SK-N-SH (cell line): ENCODE results near the gene NR6A1. TPM values are rescaled to one million over a fixed set of nuclear protein-coding genes. Genes with fewer than 3 reads are reported as not detected.

Experiments
- CTCF ChIA-PET: fragments of 300-600, 350-600 bp; formaldehyde crosslinking; extraction: SDS; loops from one replicate; lab custom pipeline; 2021; lab: Yijun Ruan, JAX
- POLR2A ChIA-PET: fragments of 350-600 bp; sonication (Branson Sonifier 250); formaldehyde crosslinking; extraction: SDS; loops from one replicate; lab custom pipeline; 2020; ENCODE audit warnings: antibody characterized with exemption, inconsistent platforms; lab: Yijun Ruan, JAX
- DNase-seq: peaks from one replicate; pipeline ENCODE4 v3.0.0; 2012
- H2AFZ ChIP-seq: fragments of 200-600 bp; sonication (generic); 2 replicates; pipeline ENCODE4 v1.8.1; 2016; ENCODE audit warnings: antibody characterized with exemption, mild to moderate bottlenecking, low read depth
- H3F3A ChIP-seq: fragments of 200-600 bp; sonication (generic); replicated peaks from 2 replicates; pipeline ENCODE3; 2016; ENCODE audit warnings: antibody characterized with exemption, mild to moderate bottlenecking; ENCODE audit not compliant: insufficient read depth
- H3K27ac ChIP-seq, 2 experiments: fragments of 200-500 bp in 1 of 2; fragments of 200-600 bp in 1 of 2; sonication (Bioruptor generic) in 1 of 2; sonication (generic), shearing (Covaris generic) in 1 of 2; 2 replicates each; pipeline versions ENCODE4 v1.5.1 to v1.6.1; 2014 to 2016; ENCODE audit warnings: low read depth in 2 of 2, inconsistent platforms in 1 of 2, low read length in 1 of 2, mild to moderate bottlenecking in 1 of 2, mixed read lengths in 1 of 2
- H3K27me3 ChIP-seq: fragments of 200-600 bp; sonication (generic), shearing (Covaris generic); 2 replicates; pipeline ENCODE4 v1.6.1; 2016; ENCODE audit warnings: mixed run types; ENCODE audit not compliant: insufficient read depth
- H3K36me3 ChIP-seq, 2 experiments: fragments of 200-500 bp in 1 of 2; fragments of 200-600 bp in 1 of 2; sonication (Bioruptor generic) in 1 of 2; sonication (generic) in 1 of 2; replicated peaks in 1 of 2; 2 replicates each; pipeline versions ENCODE3 to v1.5.1; 2014 to 2016; ENCODE audit warnings: low read length in 1 of 2, mild to moderate bottlenecking in 1 of 2; ENCODE audit not compliant: insufficient read depth in 2 of 2, control insufficient read depth in 1 of 2
- H3K4me1 ChIP-seq, 2 experiments: fragments of 200-500 bp in 1 of 2; fragments of 200-600 bp in 1 of 2; sonication (Bioruptor generic) in 1 of 2; sonication (generic), shearing (Covaris generic) in 1 of 2; 2 replicates each; pipeline versions ENCODE4 v1.5.1 to v1.6.1; 2014 to 2016; ENCODE audit warnings: low read depth in 1 of 2, low read length in 1 of 2, mixed run types in 1 of 2; ENCODE audit not compliant: insufficient read depth in 2 of 2, control insufficient read depth in 1 of 2
- H3K4me2 ChIP-seq: fragments of 200-600 bp; sonication (generic), shearing (Covaris generic); 2 replicates; pipeline ENCODE4 v1.6.1; 2017; ENCODE audit warnings: mixed run types
- H3K4me3 ChIP-seq, 2 experiments: fragments of 200-500 bp in 1 of 2; fragments of 200-600 bp in 1 of 2; sonication (Bioruptor generic) in 1 of 2; sonication (generic), shearing (Covaris generic) in 1 of 2; 2 replicates each; pipeline versions ENCODE4 v1.5.1 to v1.8.1; 2014 to 2016; ENCODE audit warnings: low read depth in 2 of 2, inconsistent platforms in 1 of 2, low read length in 1 of 2, mild to moderate bottlenecking in 1 of 2, mixed read lengths in 1 of 2, moderate library complexity in 1 of 2
- H3K79me2 ChIP-seq: fragments of 200-600 bp; sonication (generic); 2 replicates; pipeline ENCODE4 v1.8.1; 2017; ENCODE audit warnings: mild to moderate bottlenecking; ENCODE audit not compliant: insufficient read depth
- H3K9ac ChIP-seq: fragments of 200-600 bp; sonication (generic); 2 replicates; pipeline ENCODE4 v1.6.1; 2017; ENCODE audit warnings: mixed run types
- H3K9me2 ChIP-seq: fragments of 200-600 bp; sonication (generic); 2 replicates; pipeline ENCODE4 v1.6.1; 2017; ENCODE audit warnings: mixed run types
- H3K9me3 ChIP-seq: fragments of 200-600 bp; sonication (generic); 2 replicates; pipeline ENCODE4 v1.6.1; 2017; ENCODE audit warnings: mixed run types, mild to moderate bottlenecking, moderate library complexity
- H4K20me1 ChIP-seq: fragments of 200-600 bp; sonication (generic); 2 replicates; pipeline ENCODE4 v1.6.1; 2017; ENCODE audit warnings: mild to moderate bottlenecking, mixed run types; ENCODE audit not compliant: insufficient read depth
- CTCF ChIP-seq: fragments of 200-600 bp; sonication (generic); IDR thresholded peaks from 2 replicates; pipeline ENCODE4 v1.6.1; 2017; ENCODE audit warnings: antibody characterized with exemption, mild to moderate bottlenecking, moderate library complexity
- FOSL2 ChIP-seq: IDR thresholded peaks from 2 replicates; pipeline ENCODE4 v1.4.0; 2012; ENCODE audit warnings: low read depth, mild to moderate bottlenecking, moderate library complexity, borderline replicate concordance
- FOXJ3 ChIP-seq: sonication (generic); formaldehyde crosslinking; IDR thresholded peaks from 2 replicates; pipeline ENCODE4 v1.5.1; 2020; ENCODE audit warnings: mild to moderate bottlenecking, missing genetic modification reagents
- FOXM1 ChIP-seq: IDR thresholded peaks from 2 replicates; pipeline ENCODE4 v1.4.0; 2012; ENCODE audit warnings: low read depth, mild to moderate bottlenecking
- RAD21 ChIP-seq: IDR thresholded peaks from 2 replicates; pipeline ENCODE4 v1.6.1; 2012; ENCODE audit warnings: mild to moderate bottlenecking, low read length
- SIN3A ChIP-seq: IDR thresholded peaks from 2 replicates; pipeline ENCODE4 v1.6.1; 2012; ENCODE audit warnings: low read depth, mild to moderate bottlenecking, low read length, moderate library complexity, borderline replicate concordance
- SMC3 ChIP-seq: IDR thresholded peaks from 2 replicates; pipeline ENCODE4 v1.6.1; 2012; ENCODE audit warnings: low read depth, low read length, improper control_type of control experiment
- USF2 ChIP-seq: fragments of 150-350 bp; IDR thresholded peaks from 2 replicates; pipeline ENCODE4 v1.6.1; 2017; ENCODE audit warnings: antibody characterized with exemption, low read length, low read depth, borderline replicate concordance
- WGBS: methylation state at CpG from one replicate; pipeline ENCODE4 v1.1.6; 2017; ENCODE audit warnings: low lambda C conversion rate; 5-methylcytosine and 5-hydroxymethylcytosine counted together
- polyA plus RNA-seq, 3 experiments: library from polyadenylated mRNA; depleted of rRNA; stranded (reverse); fragments of >200 nt; gene quantifications; 2 replicates each; pipeline ENCODE4 v1.2.3, GENCODE V29; 2012

NR6A1 gene
- polyA plus RNA-seq, 1 of the 3 experiments (the other 2 are of a cell fraction) = 1.2 TPM

GRCh38 chr9:124765439-124765835 is 5.7 kb downstream of the NR6A1 start (continued):
- no peak for TF ChIP-seq SIN3A

GRCh38 chr9:124764774-124765438 is 6.2 kb downstream of the NR6A1 start:
- Histone ChIP-seq H3K9me3 (no peaks in the 10 kb centered on the region), H4K20me1 (peaks cover 24% of the 10 kb centered on the region; the same call in 1 of the 2 replicates), H3K4me2 (no peak overlapping the region), H3K27ac (no peak overlapping the region), H3K79me2 (peaks cover 74% of the 10 kb centered on the region), H3K4me3 (no peak overlapping the region), H3K27me3 (no peaks in the 10 kb centered on the region), H3K4me1 (peaks cover 8 to 16% of the 10 kb centered on the region in 2 experiments; a peak in 3 of 4 replicates), H3K36me3 (no peaks in the 10 kb centered on the region), H3K9me2 (no peaks in the 10 kb centered on the region), H3F3A (peaks cover 15% of the 10 kb centered on the region), H2AFZ (no peak overlapping the region), H3K9ac (no peak overlapping the region)
- peak; percentile 65 for TF ChIP-seq RAD21
- peak; percentile 36 for TF ChIP-seq SMC3
- TF ChIP-seq FOXM1 = no peak
- peak; percentile 56 for TF ChIP-seq CTCF
- POLR2A ChIA-PET = no interaction called here
- 76% methylated on average over 6 of the region's 6 CpGs for WGBS
- CTCF ChIA-PET = interaction anchor here (0.6 to 9.6 kb wide), 28 partner anchors 9 to 372 kb away, joined by 3 to 78 read pairs (median 6); partner anchors contain the start of genes NR6A1, OLFML2A and WDR38
- DNase-seq = no peak

GRCh38 chr9:124762633-124763032 is 8.5 kb downstream of the NR6A1 start:
- CTCF ChIA-PET = interaction anchor here (1.0 to 9.6 kb wide), 7 partner anchors 10 to 226 kb away, joined by 3 to 78 read pairs (median 10); partner anchors contain the start of genes NR6A1, OLFML2A and WDR38
- Histone ChIP-seq H2AFZ (no peak overlapping the region), H3K27me3 (no peaks in the 10 kb centered on the region), H3K9me2 (no peaks in the 10 kb centered on the region), H3F3A (no peaks in the 10 kb centered on the region), H3K4me3 (no peak overlapping the region), H3K9me3 (no peaks in the 10 kb centered on the region), H3K36me3 (no peaks in the 10 kb centered on the region), H3K9ac (no peak overlapping the region)
- DNase-seq = no peak
- POLR2A ChIA-PET = no interaction called here
- 92% methylated on average over 3 of the region's 3 CpGs for WGBS
- no peak for TF ChIP-seq USF2
- TF ChIP-seq FOSL2 = no peak
- TF ChIP-seq FOXJ3 (CRISPR knock-in tag) = no peak
- TF ChIP-seq, all 33 proteins: peak for 0
- H3K4me2 ChIP-seq = no peak overlapping the region
- H3K79me2 ChIP-seq = peaks cover 68% of the 10 kb centered on the region
- no peak overlapping the region for H3K27ac ChIP-seq
- H3K4me1 ChIP-seq = peaks cover 4 to 26% of the 10 kb centered on the region in 2 experiments
- H4K20me1 ChIP-seq = peaks cover 7% of the 10 kb centered on the region; the same call in 1 of the 2 replicates
